GM19395 (cell line): Measurements from ENCODE around the gene THOC2.
A peak's percentile ranks its signal among the peaks of the same experiment; 100 is the strongest.
"Not testable (repeated sequence)": the region's sequence is repeated elsewhere in the genome, so short reads cannot be mapped to it uniquely, and the experiment has no call there.

Experiments used
- ATAC-seq: cut with Tn5 transposase; IDR thresholded peaks from one replicate; pipeline ENCODE4 v1.9.1; 2021; ENCODE audit warnings: mild to moderate bottlenecking, moderate library complexity; ENCODE audit not compliant: unreplicated experiment

THOC2 gene

GRCh38 chrX:123732670-123733363 is at the start of gene THOC2:
Gene THOC2, minus strand, starts transcription at chrX:123733052. Its CDS starts 30 bp downstream, at chrX:123733022.
- ATAC-seq = peak; percentile 86

DNA sequence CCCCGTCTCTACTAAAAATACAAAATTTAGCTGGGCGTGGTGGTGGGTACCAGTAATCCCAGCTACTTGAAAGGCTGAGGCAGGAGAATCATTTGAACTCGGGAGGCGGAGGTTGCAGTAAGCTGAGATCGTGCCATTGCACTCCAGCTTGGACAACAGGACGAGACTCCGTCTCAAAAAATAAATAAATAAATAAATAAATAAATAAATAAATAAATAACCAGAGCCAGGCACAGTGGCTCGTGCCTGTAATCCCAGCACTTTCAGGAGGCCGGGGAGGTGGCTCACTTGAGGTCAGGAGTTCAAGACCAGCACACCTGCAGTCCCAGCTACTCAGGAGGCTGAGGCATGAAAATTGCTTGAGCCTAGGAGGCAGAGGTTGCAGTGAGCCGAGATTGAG is 48.9 kb upstream of the THOC2 start:
- ATAC-seq = not testable (repeated sequence)

- ATAC-seq = no peak
Measured at GRCh38 chrX:123779908-123780396, 47.1 kb upstream of the THOC2 start.

DNA sequence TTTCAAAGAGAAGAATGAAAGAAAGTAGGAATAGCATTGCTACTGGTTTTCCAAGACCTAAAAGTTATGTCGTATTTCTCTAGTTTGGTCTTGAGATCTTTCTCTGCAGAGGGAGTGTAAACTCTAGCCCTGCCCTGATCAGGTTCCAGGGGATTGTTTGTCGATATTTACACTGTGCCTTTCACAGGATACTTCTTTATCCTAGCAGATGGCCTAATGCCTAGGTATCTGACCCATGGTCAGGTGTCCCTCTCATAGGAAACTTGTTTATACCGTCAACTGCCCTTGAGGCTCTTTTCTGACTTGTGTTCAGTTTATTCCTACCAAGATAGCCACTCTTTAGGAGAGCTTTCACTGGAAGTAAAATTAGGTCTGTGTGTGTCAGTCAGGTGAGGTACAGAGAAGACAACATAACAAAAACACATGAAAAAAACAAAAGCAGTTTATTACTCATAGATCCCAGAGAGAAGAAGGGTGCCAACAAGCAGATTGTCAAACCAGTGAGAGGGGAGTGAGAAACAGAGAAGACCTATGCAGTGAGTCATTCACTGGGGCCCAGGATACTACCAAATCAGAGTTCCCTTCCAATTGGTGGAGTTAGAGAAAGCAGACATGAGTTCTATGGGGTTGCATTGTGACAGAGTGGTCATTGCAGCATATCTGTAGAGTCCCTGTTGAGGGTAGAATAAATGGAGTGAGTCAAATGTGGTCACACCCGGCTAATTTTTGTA is 40.6 kb upstream of the THOC2 start:
- ATAC-seq = no peak

- ATAC-seq = peak; percentile 94
Measured at GRCh38 chrX:123771449-123772064, 38.7 kb upstream of the THOC2 start.

GRCh38 chrX:123764967-123765871 is 32.4 kb upstream of the THOC2 start:
- peak; percentile 94 for ATAC-seq

DNA sequence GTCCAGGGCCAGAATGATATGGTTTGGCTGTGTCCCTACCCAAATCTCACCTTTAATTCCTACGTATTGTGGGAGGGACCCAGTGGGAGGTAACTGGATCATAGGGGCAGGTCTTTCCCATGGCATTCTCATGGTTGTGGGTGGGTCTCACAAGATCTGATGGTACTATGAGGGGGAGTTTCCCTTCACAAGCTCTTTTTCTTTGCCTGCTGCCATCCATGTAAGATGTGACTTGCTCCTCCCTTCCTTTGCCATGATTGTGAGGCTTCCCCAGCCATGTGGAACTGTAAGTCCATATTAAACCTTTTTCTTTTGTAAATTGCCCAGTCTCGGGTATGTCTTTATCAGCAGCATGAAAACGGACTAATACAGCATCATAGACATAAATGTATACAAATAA is 27.0 kb upstream of the THOC2 start:
- ATAC-seq = not testable (repeated sequence)

DNA sequence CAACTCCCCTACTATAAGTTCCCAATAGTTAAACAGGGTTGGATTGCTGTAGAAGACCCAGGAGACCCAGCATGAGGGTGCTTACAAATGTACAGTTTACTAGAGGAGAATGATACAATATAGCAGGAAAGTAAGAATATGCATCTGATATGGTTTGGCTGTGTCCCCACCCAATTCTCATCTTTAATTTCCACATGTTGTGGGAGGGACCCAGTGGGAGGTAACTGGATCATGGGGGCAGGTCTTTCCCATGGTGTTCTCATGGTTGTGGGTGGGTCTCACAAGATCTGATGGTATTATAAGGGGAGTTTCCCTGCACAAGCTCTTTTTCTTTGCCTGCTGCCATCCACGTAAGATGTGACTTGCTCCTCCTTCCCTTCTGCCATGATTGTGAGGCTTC is 24.9 kb upstream of the THOC2 start:
- ATAC-seq = not testable (repeated sequence)

GRCh38 chrX:123756320-123756719 is 23.5 kb upstream of the THOC2 start:
- ATAC-seq = no peak

DNA sequence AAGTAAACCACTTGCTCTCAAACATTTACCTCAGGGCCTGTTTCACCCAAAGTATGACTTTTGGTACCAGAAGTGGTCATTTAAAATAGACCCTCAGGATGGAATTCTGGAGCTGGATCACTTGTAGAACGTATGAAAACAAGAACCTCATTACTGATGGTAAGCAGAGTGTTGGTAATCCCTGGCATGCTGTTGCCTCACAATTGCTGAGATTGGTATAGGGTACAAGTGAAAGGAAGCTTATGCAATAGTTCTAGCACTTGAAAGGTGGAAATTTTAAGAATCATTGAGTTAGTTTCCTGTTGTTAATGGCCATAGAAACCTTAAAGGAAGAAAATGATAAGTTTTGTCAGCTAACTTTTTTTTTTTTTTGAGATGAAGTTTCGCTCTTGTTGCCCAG is 22.3 kb upstream of the THOC2 start:
- ATAC-seq = no peak

DNA sequence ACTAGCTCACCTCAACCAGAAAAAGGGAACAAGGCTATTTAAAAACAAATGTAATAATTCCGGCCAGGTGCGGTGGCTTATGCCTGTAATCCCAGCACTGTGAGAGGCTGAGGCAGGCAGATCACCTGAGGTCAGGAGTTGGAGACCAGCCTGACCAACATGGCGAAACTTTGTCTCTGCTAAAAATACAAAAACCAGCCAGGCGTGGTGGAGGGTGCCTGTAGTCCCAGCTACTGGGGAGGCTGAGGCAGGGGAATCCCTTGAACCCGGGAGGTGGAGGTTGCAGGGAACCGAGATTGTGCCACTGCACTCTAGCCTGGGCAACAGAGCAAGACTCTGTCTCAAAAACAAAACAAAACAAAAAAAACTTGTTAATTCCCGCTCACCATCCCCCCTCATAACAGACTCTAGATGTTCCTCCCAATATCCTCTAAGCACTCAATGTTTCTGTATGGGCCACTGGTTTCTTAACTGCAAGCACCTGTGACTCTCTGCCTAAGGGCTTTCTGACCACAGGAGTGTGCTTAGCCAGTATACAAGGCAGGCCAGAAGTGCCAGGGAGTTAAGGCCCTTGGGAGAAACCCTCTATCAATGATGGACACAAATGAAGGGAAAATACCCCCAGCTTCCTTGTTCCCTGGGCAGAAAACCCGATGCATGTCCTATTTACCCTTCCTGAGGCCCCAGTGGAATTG is 21.0 kb upstream of the THOC2 start:
- no peak for ATAC-seq

- no peak for ATAC-seq
Measured at GRCh38 chrX:123749643-123750042, 16.8 kb upstream of the THOC2 start.

- no peak for ATAC-seq
Measured at GRCh38 chrX:123745511-123745910, 12.7 kb upstream of the THOC2 start.

- ATAC-seq = no peak
Measured at GRCh38 chrX:123743312-123743711, 10.5 kb upstream of the THOC2 start.

- no peak for ATAC-seq
Measured at GRCh38 chrX:123742440-123742839, 9.6 kb upstream of the THOC2 start.

GRCh38 chrX:123740536-123740935 is 7.7 kb upstream of the THOC2 start:
- ATAC-seq = no peak

DNA sequence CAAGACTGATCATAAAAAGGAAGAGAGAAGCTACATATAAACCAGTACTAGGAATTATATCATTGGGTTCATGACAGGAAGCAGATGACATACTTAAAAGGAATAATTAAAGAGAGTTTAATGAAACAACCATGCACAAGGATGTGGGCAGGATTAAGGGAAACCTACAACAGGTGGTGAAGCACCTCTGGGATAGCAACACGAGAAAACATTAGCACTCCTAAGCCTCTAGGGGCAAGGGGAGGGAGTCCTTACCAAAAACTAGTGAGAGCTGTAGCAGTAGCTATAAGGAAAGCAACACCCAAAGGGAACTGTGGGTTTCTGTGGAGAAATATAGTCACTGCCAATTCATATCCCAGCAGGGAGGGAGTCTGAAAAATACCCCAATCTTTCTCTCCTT is 7.2 kb upstream of the THOC2 start:
- no peak for ATAC-seq

DNA sequence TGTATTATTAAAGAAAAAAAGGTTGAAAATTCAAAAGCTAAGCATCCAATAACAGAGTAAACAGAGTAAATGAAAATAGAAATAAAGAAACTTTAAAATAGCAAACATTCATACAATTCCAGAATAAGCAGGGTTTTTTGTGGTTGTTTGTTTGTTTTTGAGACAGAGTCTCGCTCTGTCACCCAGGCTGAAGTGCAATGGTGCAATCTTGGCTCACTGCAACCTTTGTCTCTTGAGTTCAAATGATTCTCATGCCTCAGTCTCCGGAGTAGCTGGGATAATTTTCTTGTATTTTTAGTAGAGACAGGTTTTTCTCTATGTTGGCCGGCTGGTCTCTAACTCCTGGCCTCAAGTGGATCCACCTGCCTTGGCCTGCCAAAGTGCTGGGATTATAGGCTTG is 6.6 kb upstream of the THOC2 start:
- no peak for ATAC-seq

DNA sequence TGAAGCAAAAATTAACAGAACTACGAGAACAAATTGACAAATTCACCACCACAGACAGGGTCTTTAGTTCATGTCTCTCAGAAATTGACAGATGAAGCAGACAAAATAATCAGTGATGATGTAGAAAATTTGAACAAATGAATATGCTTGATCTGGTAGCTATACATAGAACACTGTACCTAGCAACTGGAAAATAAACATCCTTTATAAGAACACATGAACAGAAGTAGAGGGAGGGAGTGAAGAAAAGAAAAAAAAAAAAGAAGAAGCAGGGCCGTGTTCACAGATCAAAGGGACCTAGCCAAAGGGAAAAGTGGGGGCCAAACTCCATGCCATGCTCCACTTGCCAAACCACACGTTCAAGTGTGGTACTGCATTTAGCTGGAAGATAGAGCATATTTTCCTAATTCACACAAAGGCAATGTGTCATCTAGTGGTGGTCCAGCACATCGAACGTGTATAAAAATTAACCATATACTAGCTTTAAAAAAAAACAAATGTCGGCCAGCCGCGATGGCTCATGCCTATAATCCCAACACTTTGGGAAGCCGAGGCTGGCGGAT is 5.6 kb upstream of the THOC2 start:
- ATAC-seq = no peak

DNA sequence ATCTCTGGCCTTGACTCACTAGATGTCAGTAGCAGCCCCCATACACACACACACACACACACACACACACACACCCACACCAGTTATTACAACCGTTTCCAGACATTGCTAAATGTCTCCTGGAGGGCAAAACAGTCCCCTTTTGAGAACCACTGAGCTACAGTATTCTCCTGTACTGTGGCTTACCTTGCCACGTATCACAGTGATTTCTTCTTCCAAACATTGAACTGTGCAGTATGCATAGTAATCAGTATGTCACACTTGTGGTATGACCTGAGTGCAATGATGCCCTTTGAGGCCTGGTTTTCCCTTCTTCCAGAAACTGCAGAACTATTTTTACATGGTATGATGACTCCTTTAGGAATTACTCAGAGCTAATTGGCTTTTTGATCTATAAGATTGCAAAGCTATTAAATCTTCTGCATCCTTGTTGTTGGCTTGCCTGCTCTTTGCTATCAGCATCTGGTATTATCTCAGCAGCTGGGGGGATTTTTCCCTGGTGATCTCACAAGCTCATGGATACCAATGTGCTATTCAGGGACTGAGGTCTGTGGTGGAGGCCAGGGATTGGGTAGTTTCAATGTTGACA is 3.6 kb upstream of the THOC2 start:
- no peak for ATAC-seq
